Tibial nerve (tissue), 4 donors: ENCODE results near the gene ANO7. TPM values are rescaled to one million over a fixed set of nuclear protein-coding genes. Genes with fewer than 3 reads are reported as not detected.

Experiments used
- DNase-seq, 2 donors: peaks; one replicate each; pipeline ENCODE4 v3.0.0-alpha.2; 2019; ENCODE audit warnings: low spot score in 2 of 2
- H3K27ac ChIP-seq, 4 donors: fragments of 200-600 bp; sonication (generic) in 3 of 4; one replicate each; pipeline ENCODE4 v1.5.1; 2017 to 2019; ENCODE audit warnings: mild to moderate bottlenecking in 1 of 4
- H3K27me3 ChIP-seq, 2 donors: fragments of 200-600 bp; sonication (generic) in 1 of 2; one replicate each; pipeline versions ENCODE4 v1.5.1 to v1.6.0; 2017 to 2019
- H3K36me3 ChIP-seq, 3 donors: fragments of 200-600 bp; sonication (generic); one replicate each; pipeline ENCODE4 v1.5.1; 2018 to 2019
- H3K4me1 ChIP-seq, 4 donors: fragments of 200-600 bp; sonication (generic) in 3 of 4; one replicate each; pipeline ENCODE4 v1.5.1; 2017 to 2019
- H3K4me3 ChIP-seq, 4 donors: fragments of 200-600 bp; sonication (generic) in 3 of 4; one replicate each; pipeline ENCODE4 v1.5.1; 2017 to 2019; ENCODE audit warnings: mild to moderate bottlenecking in 1 of 4, moderate library complexity in 1 of 4
- H3K9me3 ChIP-seq, 4 donors: fragments of 200-600 bp; sonication (generic) in 3 of 4; one replicate each; pipeline ENCODE4 v1.5.1; 2017 to 2019
- CTCF ChIP-seq, 5 experiments: fragments of 200-600 bp in 3 of 5; fragments of 450-650 bp in 2 of 5; sonication (generic) in 3 of 5; IDR thresholded peaks; one replicate each; pipeline ENCODE4 v1.5.1; 2016 to 2019; ENCODE audit warnings: antibody characterized with exemption in 5 of 5, mild to moderate bottlenecking in 3 of 5, moderate library complexity in 2 of 5
- EP300 ChIP-seq, 2 donors: sonication (generic); formaldehyde crosslinking; IDR thresholded peaks; one replicate each; pipeline ENCODE4 v1.6.1; 2017; ENCODE audit warnings: antibody characterized with exemption in 2 of 2, mild to moderate bottlenecking in 1 of 2
- POLR2A ChIP-seq, 2 donors: fragments of 450-650 bp; IDR thresholded peaks; one replicate each; pipeline ENCODE4 v1.6.1; 2017; ENCODE audit warnings: antibody characterized with exemption in 2 of 2, mild to moderate bottlenecking in 2 of 2, moderate library complexity in 2 of 2
- WGBS, 2 donors: methylation state at CpG; one replicate each; pipeline ENCODE4 v1.1.5; 2018; 5-methylcytosine and 5-hydroxymethylcytosine counted together
- total RNA-seq, 4 donors: library from RNA; depleted of rRNA; stranded (reverse); fragments of >200 nt; gene quantifications; one replicate each; pipeline ENCODE4 v1.1.0, GENCODE V29; 2016

ANO7 gene
- total RNA-seq, 4 donors from 2014 or later, result 0.42 to 1.2 (median 0.51) TPM

- Histone ChIP-seq H3K36me3 (peaks cover 2 to 61% (median 24%) of the 10 kb centered on the region in 3 donors), H3K9me3 (no peaks in the 10 kb centered on the region), H3K4me3 (no peak overlapping the region), H3K27me3 (no peaks in the 10 kb centered on the region), H3K27ac (no peak overlapping the region), H3K4me1 (peaks cover 0 to 16% (median 10%) of the 10 kb centered on the region in 4 donors)
- 91 to 93% methylated on average over 16 of the region's 16 CpGs for WGBS, 2 donors
- TF ChIP-seq CTCF (IDR thresholded peaks at IDR 0.05), result no peak
- no peak for TF ChIP-seq EP300 (IDR thresholded peaks at IDR 0.05)
- no peak for TF ChIP-seq POLR2A (IDR thresholded peaks at IDR 0.05)
- no peak for DNase-seq
Observed at GRCh38 chr2:241225983-241226382, 37.5 kb downstream of the ANO7 start.

GRCh38 chr2:241226723-241227572 is 38.5 kb downstream of the ANO7 start:
- 87 to 91% methylated on average over 18 to 19 of the region's 19 CpGs for WGBS, 2 donors
- no peak for DNase-seq
- peaks cover 0 to 16% (median 10%) of the 10 kb centered on the region in 4 donors for H3K4me1 ChIP-seq
- no peaks in the 10 kb centered on the region for H3K9me3 ChIP-seq
- no peaks in the 10 kb centered on the region for H3K27me3 ChIP-seq
- no peak for TF ChIP-seq CTCF (IDR thresholded peaks at IDR 0.05)
- no peak for TF ChIP-seq POLR2A (IDR thresholded peaks at IDR 0.05)
- no peak for TF ChIP-seq EP300 (IDR thresholded peaks at IDR 0.05)
- H3K27ac ChIP-seq, result no peak overlapping the region
- H3K4me3 ChIP-seq, result no peak overlapping the region
- H3K36me3 ChIP-seq, result peaks cover 2 to 70% (median 33%) of the 10 kb centered on the region in 3 donors

- peaks cover 0 to 16% (median 10%) of the 10 kb centered on the region in 4 donors for H3K4me1 ChIP-seq
- H3K4me3 ChIP-seq, result no peak overlapping the region
- no peaks in the 10 kb centered on the region for H3K27me3 ChIP-seq
- no peak for DNase-seq
- TF ChIP-seq CTCF (IDR thresholded peaks at IDR 0.05) (no peak), EP300 (IDR thresholded peaks at IDR 0.05) (no peak), POLR2A (IDR thresholded peaks at IDR 0.05) (no peak)
- peaks cover 2 to 77% (median 37%) of the 10 kb centered on the region in 3 donors for H3K36me3 ChIP-seq
- no peak overlapping the region for H3K27ac ChIP-seq
- no peaks in the 10 kb centered on the region for H3K9me3 ChIP-seq
- 84 to 89% methylated on average over 8 of the region's 8 CpGs for WGBS, 2 donors
Observed at GRCh38 chr2:241227594-241227993, 39.1 kb downstream of the ANO7 start.

GRCh38 chr2:241228081-241228859 is 39.8 kb downstream of the ANO7 start:
- H3K4me3 ChIP-seq, result no peak overlapping the region
- H3K27ac ChIP-seq, result no peak overlapping the region
- no peak for TF ChIP-seq POLR2A (IDR thresholded peaks at IDR 0.05)
- no peak for TF ChIP-seq EP300 (IDR thresholded peaks at IDR 0.05)
- TF ChIP-seq CTCF (IDR thresholded peaks at IDR 0.05), result no peak
- H3K9me3 ChIP-seq, result no peaks in the 10 kb centered on the region
- H3K36me3 ChIP-seq, result peaks cover 2 to 84% (median 44%) of the 10 kb centered on the region in 3 donors
- no peaks in the 10 kb centered on the region for H3K27me3 ChIP-seq
- no peak for DNase-seq
- H3K4me1 ChIP-seq, result peaks cover 0 to 16% (median 10%) of the 10 kb centered on the region in 4 donors
- 88 to 94% methylated on average over 19 to 26 of the region's 26 CpGs for WGBS, 2 donors
